ENCODE results near the gene AKAP13. TPM values are rescaled to one million over a fixed set of nuclear protein-coding genes. Genes with fewer than 3 reads are reported as not detected.
"Not testable (repeated sequence)": the region's sequence is repeated elsewhere in the genome, so short reads cannot be mapped to it uniquely, and the experiment has no call there.

The AKAP13 gene
- total RNA-seq, 6 donors from 2014 or later = 329 to 1,278 (median 748) TPM

DNA sequence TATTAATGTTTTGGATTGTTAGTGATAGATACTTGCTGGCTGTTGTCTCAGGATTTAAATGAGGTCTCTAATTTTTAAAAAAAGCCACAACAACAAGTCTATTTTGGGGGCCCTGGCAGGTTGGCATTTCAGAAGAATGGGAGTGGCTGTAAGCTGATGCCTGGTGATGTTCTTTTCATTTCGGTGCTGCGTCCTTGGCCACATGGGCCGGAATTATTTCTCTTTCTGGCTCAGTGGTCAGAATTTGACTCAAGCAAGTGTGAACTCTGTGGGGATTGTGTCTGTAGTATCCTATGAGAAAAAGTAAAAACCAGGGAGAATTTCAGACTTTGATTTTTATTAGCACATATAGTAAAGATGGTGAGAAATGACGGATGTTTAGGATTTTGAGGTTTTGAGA lies 203.0 kb downstream of the AKAP13 start:
- DNase-seq (no peak), ATAC-seq (ENCODE audit: low FRiP score in 2 of 2) (no peak)
- Histone ChIP-seq H3K27me3 (no peaks in the 10 kb centered on the region), H3K9me3 (no peaks in the 10 kb centered on the region), H3K36me3 (peaks cover 6 to 57% (median 19%) of the 10 kb centered on the region in 4 donors), H3K4me1 (peaks cover 78 to 96% (median 82%) of the 10 kb centered on the region in 4 donors), H3K27ac (peak overlapping the region; percentile 86 to 95 (median 90)), H3K4me3 (peak overlapping the region; percentile 16 to 50 (median 42))
- 31 to 32% methylated on average over 4 of the region's 4 CpGs for WGBS, 2 donors
- TF ChIP-seq EP300 (IDR thresholded peaks at IDR 0.05) (no peak), POLR2A (IDR thresholded peaks at IDR 0.05) (no peak), POLR2AphosphoS5 (IDR thresholded peaks at IDR 0.05) (no peak)

DNA sequence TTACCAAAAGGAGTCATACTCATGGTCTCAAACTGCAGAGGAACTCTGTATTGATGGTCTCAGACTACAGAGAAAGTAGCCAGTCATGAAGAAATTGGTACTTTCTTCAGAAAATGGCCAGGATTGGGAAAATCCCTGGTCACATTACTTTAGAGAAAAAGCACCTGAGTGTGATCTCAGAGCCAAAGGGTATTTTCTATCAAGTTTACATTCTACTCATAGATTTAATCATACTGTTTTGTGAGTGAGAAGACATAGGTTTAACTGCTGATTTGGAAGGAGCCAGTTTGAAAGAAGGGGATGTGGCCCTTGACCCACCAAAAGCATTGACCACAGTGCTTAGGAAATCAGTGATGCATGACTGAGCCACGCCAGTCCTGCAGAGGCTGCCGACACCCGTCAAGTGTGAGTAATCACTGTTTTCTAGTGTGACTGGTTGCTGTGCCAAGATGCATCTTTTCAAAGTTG lies 203.6 kb downstream of the AKAP13 start:
- H3K4me1 ChIP-seq = peaks cover 78 to 96% (median 82%) of the 10 kb centered on the region in 4 donors
- DNase-seq (peak in 1 of 2 donors; percentile 76), ATAC-seq (ENCODE audit: low FRiP score in 2 of 2) (peak in 1 of 2 donors; percentile 45)
- H3K36me3 ChIP-seq = peaks cover 6 to 62% (median 19%) of the 10 kb centered on the region in 4 donors
- TF ChIP-seq, protein P1, sequence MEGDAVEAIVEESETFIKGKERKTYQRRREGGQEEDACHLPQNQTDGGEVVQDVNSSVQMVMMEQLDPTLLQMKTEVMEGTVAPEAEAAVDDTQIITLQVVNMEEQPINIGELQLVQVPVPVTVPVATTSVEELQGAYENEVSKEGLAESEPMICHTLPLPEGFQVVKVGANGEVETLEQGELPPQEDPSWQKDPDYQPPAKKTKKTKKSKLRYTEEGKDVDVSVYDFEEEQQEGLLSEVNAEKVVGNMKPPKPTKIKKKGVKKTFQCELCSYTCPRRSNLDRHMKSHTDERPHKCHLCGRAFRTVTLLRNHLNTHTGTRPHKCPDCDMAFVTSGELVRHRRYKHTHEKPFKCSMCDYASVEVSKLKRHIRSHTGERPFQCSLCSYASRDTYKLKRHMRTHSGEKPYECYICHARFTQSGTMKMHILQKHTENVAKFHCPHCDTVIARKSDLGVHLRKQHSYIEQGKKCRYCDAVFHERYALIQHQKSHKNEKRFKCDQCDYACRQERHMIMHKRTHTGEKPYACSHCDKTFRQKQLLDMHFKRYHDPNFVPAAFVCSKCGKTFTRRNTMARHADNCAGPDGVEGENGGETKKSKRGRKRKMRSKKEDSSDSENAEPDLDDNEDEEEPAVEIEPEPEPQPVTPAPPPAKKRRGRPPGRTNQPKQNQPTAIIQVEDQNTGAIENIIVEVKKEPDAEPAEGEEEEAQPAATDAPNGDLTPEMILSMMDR (IDR thresholded peaks at IDR 0.05) = no peak
- peak in 1 of 4 donors; percentile 59 for TF ChIP-seq POLR2A (IDR thresholded peaks at IDR 0.05)
- TF ChIP-seq POLR2AphosphoS5 (IDR thresholded peaks at IDR 0.05) = peak; percentile 76 to 86
- TF ChIP-seq EP300 (IDR thresholded peaks at IDR 0.05) = peak in 2 of 4 donors; percentile 34 to 36
- H3K27ac ChIP-seq = peak overlapping the region; percentile 86 to 95 (median 90)
- H3K9me3 ChIP-seq = no peaks in the 10 kb centered on the region
- H3K27me3 ChIP-seq = no peaks in the 10 kb centered on the region
- WGBS, 2 donors = 14 to 26% methylated on average over 3 of the region's 3 CpGs
- peak overlapping the region in 3 of 4 donors; percentile 35 to 50 (median 50) for H3K4me3 ChIP-seq

DNA sequence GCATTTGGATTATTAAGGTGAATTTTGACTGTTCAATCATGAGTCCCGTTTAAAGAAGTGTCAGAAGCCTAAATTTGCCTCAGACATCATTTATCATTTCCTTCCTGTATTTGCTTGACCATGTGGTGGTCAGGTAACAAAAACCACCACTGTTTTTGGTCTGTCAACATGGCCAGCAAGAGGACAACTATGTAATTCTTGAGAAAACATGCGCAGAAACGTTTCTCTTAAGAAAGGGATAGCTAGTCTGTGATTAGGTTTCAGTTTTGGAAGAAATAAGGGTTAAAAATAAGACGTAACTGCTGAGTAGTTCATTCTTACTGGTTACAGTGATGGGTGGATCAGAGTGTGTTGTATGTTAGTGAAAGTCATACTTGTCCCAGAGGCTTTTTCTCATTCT lies 204.5 kb downstream of the AKAP13 start:
- no peaks in the 10 kb centered on the region for H3K27me3 ChIP-seq
- H3K27ac ChIP-seq = peak overlapping the region; percentile 18 to 94 (median 86)
- peaks cover 6 to 59% (median 19%) of the 10 kb centered on the region in 4 donors for H3K36me3 ChIP-seq
- DNase-seq (no peak), ATAC-seq (ENCODE audit: low FRiP score in 2 of 2) (no peak)
- WGBS, 2 donors = 30 to 41% methylated on average over 4 of the region's 4 CpGs
- H3K9me3 ChIP-seq = no peaks in the 10 kb centered on the region
- H3K4me1 ChIP-seq = peaks cover 78 to 96% (median 82%) of the 10 kb centered on the region in 4 donors
- peak overlapping the region in 3 of 4 donors; percentile 35 to 50 (median 50) for H3K4me3 ChIP-seq
- TF ChIP-seq POLR2A (IDR thresholded peaks at IDR 0.05) (no peak), POLR2AphosphoS5 (IDR thresholded peaks at IDR 0.05) (no peak), EP300 (IDR thresholded peaks at IDR 0.05) (no peak)
- TF ChIP-seq, protein P1 (IDR thresholded peaks at IDR 0.05) = no peak

DNA sequence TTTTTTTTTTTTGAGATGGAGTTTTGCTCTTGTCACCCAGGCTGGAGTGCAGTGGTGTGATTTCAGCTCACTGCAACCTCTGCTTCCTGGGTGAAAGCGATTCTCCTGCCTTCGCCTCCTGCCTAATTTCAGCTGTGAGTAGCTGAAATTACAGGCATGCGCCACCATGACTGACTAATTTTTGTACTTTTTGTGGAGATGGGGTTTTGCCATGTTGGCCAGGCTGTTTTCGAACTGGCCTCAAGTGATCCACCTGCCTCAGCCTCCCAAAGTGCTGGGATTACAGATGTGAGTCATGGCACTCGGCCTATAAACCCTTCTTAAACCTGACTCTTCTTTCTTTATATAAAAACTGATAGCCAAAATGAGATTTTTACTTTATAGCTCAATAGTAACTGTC lies 205.8 kb downstream of the AKAP13 start:
- H3K4me3 ChIP-seq = peak overlapping the region in 1 of 4 donors; percentile 50
- peak overlapping the region; percentile 6 to 87 (median 25) for H3K27ac ChIP-seq

DNA sequence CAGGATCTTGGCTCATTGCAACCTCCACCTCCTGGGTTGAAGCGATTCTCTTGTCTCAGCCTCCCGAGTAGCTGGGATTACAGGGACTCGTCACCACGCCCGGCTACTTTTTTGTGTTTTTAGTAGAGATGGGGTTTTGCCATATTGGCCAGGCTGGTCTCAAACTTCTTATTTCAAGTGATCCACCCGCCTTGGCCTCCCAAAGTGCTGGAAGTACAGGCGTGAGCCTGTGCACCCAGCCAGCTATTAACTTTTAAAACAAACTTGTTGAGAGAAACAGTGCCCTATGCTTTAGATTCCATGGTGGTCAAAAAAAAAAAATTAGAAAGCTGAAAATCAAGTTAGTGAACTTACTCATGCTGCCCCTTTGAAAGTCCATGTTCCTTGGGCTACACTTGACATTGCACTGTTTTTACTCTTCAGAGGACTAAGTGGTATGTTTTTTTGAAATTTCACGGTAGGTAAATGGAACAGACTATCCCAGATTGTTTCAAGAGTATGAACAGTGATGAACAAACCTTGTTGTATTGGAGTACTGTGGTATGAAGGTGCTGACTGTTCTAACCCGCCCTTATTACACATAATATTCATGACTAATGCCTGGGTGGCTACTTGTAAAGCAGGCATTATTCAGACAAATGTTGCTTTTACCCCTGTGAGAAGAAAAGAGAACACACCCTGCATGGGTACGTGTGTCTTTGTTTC lies 207.5 kb downstream of the AKAP13 start:
- peaks cover 2 to 43% (median 4%) of the 10 kb centered on the region in 4 donors for H3K36me3 ChIP-seq
- H3K4me1 ChIP-seq = peaks cover 70 to 91% (median 76%) of the 10 kb centered on the region in 4 donors
- H3K4me3 ChIP-seq = no peak overlapping the region
- H3K27me3 ChIP-seq = no peaks in the 10 kb centered on the region
- DNase-seq (peak in 1 of 2 donors; percentile 68), ATAC-seq (ENCODE audit: low FRiP score in 2 of 2) (peak; percentile 76 to 90)
- H3K9me3 ChIP-seq = no peaks in the 10 kb centered on the region
- 61 to 77% methylated on average over 10 of the region's 10 CpGs for WGBS, 2 donors
- peak in 1 of 2 donors; percentile 43 for TF ChIP-seq POLR2AphosphoS5 (IDR thresholded peaks at IDR 0.05)
- TF ChIP-seq POLR2A (IDR thresholded peaks at IDR 0.05) = peak in 1 of 4 donors; percentile 20
- TF ChIP-seq, protein P1 (IDR thresholded peaks at IDR 0.05) = no peak
- peak in 1 of 4 donors; percentile 75 for TF ChIP-seq EP300 (IDR thresholded peaks at IDR 0.05)
- peak overlapping the region; percentile 59 to 84 (median 74) for H3K27ac ChIP-seq

More for the DNA sequence above, 205.8 kb downstream of the AKAP13 start:
- H3K36me3 ChIP-seq = peaks cover 6 to 51% (median 10%) of the 10 kb centered on the region in 4 donors
- DNase-seq; H3K27me3 ChIP-seq; ATAC-seq (ENCODE audit: low FRiP score in 2 of 2); H3K9me3 ChIP-seq: not testable (repeated sequence)
- WGBS, 2 donors = 92 to 94% methylated on average over 5 of the region's 5 CpGs
- H3K4me1 ChIP-seq = peaks cover 75 to 95% (median 81%) of the 10 kb centered on the region in 4 donors
